Thyroid gland (tissue), 4 donors: ENCODE results near the gene OR52I2.

Experiments used
- CTCF ChIP-seq, 6 experiments: fragments of 200-600 bp in 3 of 6; fragments of 450-650 bp in 3 of 6; sonication (generic) in 3 of 6; IDR thresholded peaks; one replicate each; pipeline ENCODE4 v1.5.1; 2016 to 2019; ENCODE audit warnings: antibody characterized with exemption in 6 of 6, mild to moderate bottlenecking in 2 of 6, inconsistent platforms in 1 of 6, moderate library complexity in 1 of 6
- POLR2A ChIP-seq, 2 donors: fragments of 450-650 bp; IDR thresholded peaks; one replicate each; pipeline ENCODE4 v1.6.1; 2017; ENCODE audit warnings: antibody characterized with exemption in 2 of 2, mild to moderate bottlenecking in 2 of 2, moderate library complexity in 1 of 2

DNA sequence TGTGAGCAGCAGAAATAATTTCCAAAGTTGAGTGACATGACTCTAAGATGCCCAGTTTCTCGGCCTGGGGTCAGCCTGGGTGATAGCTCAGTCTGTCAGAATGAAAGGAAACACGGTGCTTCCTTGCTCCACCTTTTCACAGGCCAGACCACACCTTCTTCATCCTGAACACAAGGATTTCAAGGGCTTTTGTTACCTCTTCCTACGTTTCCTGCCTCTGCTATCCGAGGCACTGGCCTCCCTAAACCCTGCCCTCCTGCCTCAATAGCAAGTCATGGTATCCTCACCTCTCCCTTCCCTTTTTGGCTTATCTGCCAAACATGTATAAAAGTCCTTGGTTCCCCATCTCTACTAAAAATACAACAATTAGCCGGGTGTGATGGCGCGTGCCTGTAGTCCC is 60.5 kb downstream of the OR52I2 start:
- TF ChIP-seq CTCF (IDR thresholded peaks at IDR 0.05) (no peak), POLR2A (IDR thresholded peaks at IDR 0.05) (no peak)
